GM12878 (cell line): Measurements from ENCODE around the gene INAFM1. TPM values are rescaled to one million over a fixed set of nuclear protein-coding genes. Genes with fewer than 3 reads are reported as not detected.

ENCODE experiments used
- BACH1 ChIP-seq: fragments of 450-650 bp; IDR thresholded peaks from 2 replicates; pipeline ENCODE4 v1.6.1; 2017; ENCODE audit warnings: mild to moderate bottlenecking, borderline replicate concordance
- BHLHE40 ChIP-seq, 2 experiments: fragments of 450-650 bp in 1 of 2; IDR thresholded peaks; 2 replicates each; pipeline ENCODE4 v1.6.1; 2011 to 2017; ENCODE audit warnings: low read depth in 2 of 2, borderline replicate concordance in 1 of 2, improper control_type of control experiment in 1 of 2, low read length in 1 of 2, mild to moderate bottlenecking in 1 of 2
- FOS ChIP-seq: IDR thresholded peaks from 3 replicates; pipeline ENCODE4 v1.6.1; 2011; ENCODE audit warnings: borderline replicate concordance; ENCODE audit not compliant: insufficient read length; ENCODE audit errors: extremely low read depth
- GATAD2B ChIP-seq: fragments of 450-650 bp; conservative IDR thresholded peaks from 2 replicates; pipeline ENCODE4 v1.6.1; 2017; ENCODE audit warnings: low read depth, mild to moderate bottlenecking, moderate library complexity
- MEF2B ChIP-seq: fragments of 450-650 bp; IDR thresholded peaks from 2 replicates; pipeline ENCODE4 v1.6.1; 2018; ENCODE audit warnings: mild to moderate bottlenecking, moderate library complexity; ENCODE audit not compliant: partially characterized antibody, poor library complexity, severe bottlenecking
- NFYA ChIP-seq: IDR thresholded peaks from 2 replicates; pipeline ENCODE4 v1.6.1; 2011; ENCODE audit warnings: low read depth, mild to moderate bottlenecking, low read length, improper control_type of control experiment, borderline replicate concordance
- SMARCA5 ChIP-seq: fragments of 450-650 bp; IDR thresholded peaks from 2 replicates; pipeline ENCODE4 v1.6.1; 2017; ENCODE audit warnings: mild to moderate bottlenecking
- STAT1 ChIP-seq: fragments of 450-650 bp; conservative IDR thresholded peaks from 2 replicates; pipeline ENCODE4 v1.6.1; 2014; ENCODE audit warnings: antibody characterized with exemption, mild to moderate bottlenecking
- ZNF622 ChIP-seq: fragments of 450-650 bp; IDR thresholded peaks from 2 replicates; pipeline ENCODE4 v1.6.1; 2017; ENCODE audit warnings: mild to moderate bottlenecking, inconsistent platforms
- ZSCAN29 ChIP-seq: fragments of 450-650 bp; IDR thresholded peaks from 2 replicates; pipeline ENCODE4 v1.6.1; 2017; ENCODE audit warnings: mild to moderate bottlenecking, moderate library complexity
- polyA plus RNA-seq, 11 experiments: library from polyadenylated mRNA; depleted of rRNA in 4 of 11; unstranded in 6 of 11; stranded (reverse) in 5 of 11; fragments of >200 nt; fragmentation: Nextera tagmentation in 4 of 11; fragmentation: Illumina TruSeq in 1 of 11; extraction: Ambion mirVana in 4 of 11; extraction: Trizol in 1 of 11; gene quantifications; 1 replicate in 1 of 11; 2 replicates in 10 of 11; pipeline versions ENCODE4 v1.2.1 to v1.2.3, GENCODE V29; 2011 to 2016; ENCODE audit warnings: inconsistent platforms in 2 of 11, missing spikeins in 2 of 11, low read depth in 1 of 11
- total RNA-seq, 4 experiments: library from RNA; depleted of rRNA in 3 of 4; stranded (reverse); fragments of >200 nt in 3 of 4; fragmentation: Illumina TruSeq in 1 of 4; extraction: Trizol in 1 of 4; gene quantifications; 2 replicates each; pipeline versions ENCODE4 v1.2.1 to v1.2.3, GENCODE V29; 2013 to 2021
- TF ChIP-seq, protein P1 (sequence below): fragments of 450-650 bp; IDR thresholded peaks from 2 replicates; pipeline ENCODE4 v1.6.1; 2017; ENCODE audit warnings: mild to moderate bottlenecking, low read depth, inconsistent platforms; ENCODE audit not compliant: poor library complexity, severe bottlenecking
- TF ChIP-seq, protein P2 (sequence below): fragments of 450-650 bp; conservative IDR thresholded peaks from 2 replicates; pipeline ENCODE4 v1.6.1; 2017; ENCODE audit warnings: mild to moderate bottlenecking, moderate library complexity
- TF ChIP-seq, protein P3 (sequence below): fragments of 450-650 bp; IDR thresholded peaks from 2 replicates; pipeline ENCODE4 v1.6.1; 2017; ENCODE audit warnings: mild to moderate bottlenecking, moderate library complexity
- TF ChIP-seq, protein P4 (sequence below): IDR thresholded peaks from 2 replicates; pipeline ENCODE4 v1.6.1; 2012; ENCODE audit warnings: low read depth, low read length, improper control_type of control experiment
- TF ChIP-seq, protein P5 (sequence below): IDR thresholded peaks from 2 replicates; pipeline ENCODE4 v1.6.1; 2011; ENCODE audit warnings: mild to moderate bottlenecking, low read depth, low read length, moderate library complexity; ENCODE audit not compliant: insufficient replicate concordance

The INAFM1 gene
- total and polyA plus RNA-seq, 10 of the 15 experiments (the other 5 are each of a cell fraction or from before 2014, with no cell fraction given), result 0.57 to 6.8 (median 1.1) TPM; not detected in 1

DNA sequence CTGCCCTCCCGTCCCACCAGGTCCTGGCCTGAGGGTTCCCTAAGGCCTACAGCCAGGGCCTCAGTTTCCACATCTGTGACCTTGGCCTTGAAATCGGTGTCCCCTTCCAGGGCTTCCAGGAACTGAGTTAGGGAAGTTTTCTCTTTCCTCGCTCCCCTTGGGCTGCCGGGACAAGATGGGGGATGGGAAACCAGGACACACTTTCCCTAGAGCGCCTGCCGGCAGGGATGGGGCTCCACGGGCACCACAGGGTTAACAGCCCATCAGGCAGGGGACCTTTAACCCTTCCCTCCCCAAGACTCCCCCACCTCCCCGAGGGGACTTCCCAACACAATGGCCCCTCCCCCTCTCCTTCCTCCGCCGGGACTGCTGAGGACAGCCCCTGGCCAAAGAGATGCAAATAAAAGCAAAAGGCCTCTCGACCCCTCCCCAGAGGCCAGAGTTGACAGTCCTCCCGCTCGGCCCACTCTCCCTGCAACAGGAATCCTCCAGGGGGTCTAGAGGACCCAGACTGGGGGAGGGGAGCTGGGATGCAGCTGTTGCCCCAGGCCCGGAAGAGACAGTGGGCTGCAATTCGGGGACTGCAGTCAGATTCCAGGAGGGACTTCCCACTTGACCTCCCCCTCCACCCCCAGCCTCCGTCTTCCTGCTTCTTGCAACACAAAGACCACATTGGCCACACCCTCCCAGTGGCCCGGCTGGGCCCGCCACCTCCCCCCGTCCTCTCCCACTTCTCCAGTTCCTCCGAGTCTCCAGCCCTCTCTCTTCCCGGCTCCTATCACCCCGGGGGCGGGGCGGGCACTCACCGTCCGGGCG lies 47.1 kb upstream of the INAFM1 start (continued):
- TF ChIP-seq, protein P1, sequence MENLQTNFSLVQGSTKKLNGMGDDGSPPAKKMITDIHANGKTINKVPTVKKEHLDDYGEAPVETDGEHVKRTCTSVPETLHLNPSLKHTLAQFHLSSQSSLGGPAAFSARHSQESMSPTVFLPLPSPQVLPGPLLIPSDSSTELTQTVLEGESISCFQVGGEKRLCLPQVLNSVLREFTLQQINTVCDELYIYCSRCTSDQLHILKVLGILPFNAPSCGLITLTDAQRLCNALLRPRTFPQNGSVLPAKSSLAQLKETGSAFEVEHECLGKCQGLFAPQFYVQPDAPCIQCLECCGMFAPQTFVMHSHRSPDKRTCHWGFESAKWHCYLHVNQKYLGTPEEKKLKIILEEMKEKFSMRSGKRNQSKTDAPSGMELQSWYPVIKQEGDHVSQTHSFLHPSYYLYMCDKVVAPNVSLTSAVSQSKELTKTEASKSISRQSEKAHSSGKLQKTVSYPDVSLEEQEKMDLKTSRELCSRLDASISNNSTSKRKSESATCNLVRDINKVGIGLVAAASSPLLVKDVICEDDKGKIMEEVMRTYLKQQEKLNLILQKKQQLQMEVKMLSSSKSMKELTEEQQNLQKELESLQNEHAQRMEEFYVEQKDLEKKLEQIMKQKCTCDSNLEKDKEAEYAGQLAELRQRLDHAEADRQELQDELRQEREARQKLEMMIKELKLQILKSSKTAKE, result no peak
- TF ChIP-seq, protein P2, sequence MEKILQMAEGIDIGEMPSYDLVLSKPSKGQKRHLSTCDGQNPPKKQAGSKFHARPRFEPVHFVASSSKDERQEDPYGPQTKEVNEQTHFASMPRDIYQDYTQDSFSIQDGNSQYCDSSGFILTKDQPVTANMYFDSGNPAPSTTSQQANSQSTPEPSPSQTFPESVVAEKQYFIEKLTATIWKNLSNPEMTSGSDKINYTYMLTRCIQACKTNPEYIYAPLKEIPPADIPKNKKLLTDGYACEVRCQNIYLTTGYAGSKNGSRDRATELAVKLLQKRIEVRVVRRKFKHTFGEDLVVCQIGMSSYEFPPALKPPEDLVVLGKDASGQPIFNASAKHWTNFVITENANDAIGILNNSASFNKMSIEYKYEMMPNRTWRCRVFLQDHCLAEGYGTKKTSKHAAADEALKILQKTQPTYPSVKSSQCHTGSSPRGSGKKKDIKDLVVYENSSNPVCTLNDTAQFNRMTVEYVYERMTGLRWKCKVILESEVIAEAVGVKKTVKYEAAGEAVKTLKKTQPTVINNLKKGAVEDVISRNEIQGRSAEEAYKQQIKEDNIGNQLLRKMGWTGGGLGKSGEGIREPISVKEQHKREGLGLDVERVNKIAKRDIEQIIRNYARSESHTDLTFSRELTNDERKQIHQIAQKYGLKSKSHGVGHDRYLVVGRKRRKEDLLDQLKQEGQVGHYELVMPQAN, result peak; percentile 50
- TF ChIP-seq GATAD2B (peak; percentile 43; the same call in 1 of the 2 replicates), STAT1 (no peak), SMARCA5 (peak; percentile 94), FOS (no peak), BACH1 (peak; percentile 36; the same call in 1 of the 2 replicates), ZSCAN29 (no peak), BHLHE40 (IDR thresholded peaks at IDR 0.05; ENCODE audit: borderline replicate concordance in 1 of 2, low read depth in 2 of 2, low read length in 1 of 2) (0 out of 4 replicates have a peak, but pooled peaks of 1 of the 2 experiments have one; percentile 4), ZNF622 (no peak), NFYA (no peak), MEF2B (peak; percentile 68)
- TF ChIP-seq, protein P3, sequence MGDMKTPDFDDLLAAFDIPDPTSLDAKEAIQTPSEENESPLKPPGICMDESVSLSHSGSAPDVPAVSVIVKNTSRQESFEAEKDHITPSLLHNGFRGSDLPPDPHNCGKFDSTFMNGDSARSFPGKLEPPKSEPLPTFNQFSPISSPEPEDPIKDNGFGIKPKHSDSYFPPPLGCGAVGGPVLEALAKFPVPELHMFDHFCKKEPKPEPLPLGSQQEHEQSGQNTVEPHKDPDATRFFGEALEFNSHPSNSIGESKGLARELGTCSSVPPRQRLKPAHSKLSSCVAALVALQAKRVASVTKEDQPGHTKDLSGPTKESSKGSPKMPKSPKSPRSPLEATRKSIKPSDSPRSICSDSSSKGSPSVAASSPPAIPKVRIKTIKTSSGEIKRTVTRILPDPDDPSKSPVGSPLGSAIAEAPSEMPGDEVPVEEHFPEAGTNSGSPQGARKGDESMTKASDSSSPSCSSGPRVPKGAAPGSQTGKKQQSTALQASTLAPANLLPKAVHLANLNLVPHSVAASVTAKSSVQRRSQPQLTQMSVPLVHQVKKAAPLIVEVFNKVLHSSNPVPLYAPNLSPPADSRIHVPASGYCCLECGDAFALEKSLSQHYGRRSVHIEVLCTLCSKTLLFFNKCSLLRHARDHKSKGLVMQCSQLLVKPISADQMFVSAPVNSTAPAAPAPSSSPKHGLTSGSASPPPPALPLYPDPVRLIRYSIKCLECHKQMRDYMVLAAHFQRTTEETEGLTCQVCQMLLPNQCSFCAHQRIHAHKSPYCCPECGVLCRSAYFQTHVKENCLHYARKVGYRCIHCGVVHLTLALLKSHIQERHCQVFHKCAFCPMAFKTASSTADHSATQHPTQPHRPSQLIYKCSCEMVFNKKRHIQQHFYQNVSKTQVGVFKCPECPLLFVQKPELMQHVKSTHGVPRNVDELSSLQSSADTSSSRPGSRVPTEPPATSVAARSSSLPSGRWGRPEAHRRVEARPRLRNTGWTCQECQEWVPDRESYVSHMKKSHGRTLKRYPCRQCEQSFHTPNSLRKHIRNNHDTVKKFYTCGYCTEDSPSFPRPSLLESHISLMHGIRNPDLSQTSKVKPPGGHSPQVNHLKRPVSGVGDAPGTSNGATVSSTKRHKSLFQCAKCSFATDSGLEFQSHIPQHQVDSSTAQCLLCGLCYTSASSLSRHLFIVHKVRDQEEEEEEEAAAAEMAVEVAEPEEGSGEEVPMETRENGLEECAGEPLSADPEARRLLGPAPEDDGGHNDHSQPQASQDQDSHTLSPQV, result no peak
- TF ChIP-seq, protein P4, sequence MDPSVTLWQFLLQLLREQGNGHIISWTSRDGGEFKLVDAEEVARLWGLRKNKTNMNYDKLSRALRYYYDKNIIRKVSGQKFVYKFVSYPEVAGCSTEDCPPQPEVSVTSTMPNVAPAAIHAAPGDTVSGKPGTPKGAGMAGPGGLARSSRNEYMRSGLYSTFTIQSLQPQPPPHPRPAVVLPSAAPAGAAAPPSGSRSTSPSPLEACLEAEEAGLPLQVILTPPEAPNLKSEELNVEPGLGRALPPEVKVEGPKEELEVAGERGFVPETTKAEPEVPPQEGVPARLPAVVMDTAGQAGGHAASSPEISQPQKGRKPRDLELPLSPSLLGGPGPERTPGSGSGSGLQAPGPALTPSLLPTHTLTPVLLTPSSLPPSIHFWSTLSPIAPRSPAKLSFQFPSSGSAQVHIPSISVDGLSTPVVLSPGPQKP, result no peak
- TF ChIP-seq, protein P5, sequence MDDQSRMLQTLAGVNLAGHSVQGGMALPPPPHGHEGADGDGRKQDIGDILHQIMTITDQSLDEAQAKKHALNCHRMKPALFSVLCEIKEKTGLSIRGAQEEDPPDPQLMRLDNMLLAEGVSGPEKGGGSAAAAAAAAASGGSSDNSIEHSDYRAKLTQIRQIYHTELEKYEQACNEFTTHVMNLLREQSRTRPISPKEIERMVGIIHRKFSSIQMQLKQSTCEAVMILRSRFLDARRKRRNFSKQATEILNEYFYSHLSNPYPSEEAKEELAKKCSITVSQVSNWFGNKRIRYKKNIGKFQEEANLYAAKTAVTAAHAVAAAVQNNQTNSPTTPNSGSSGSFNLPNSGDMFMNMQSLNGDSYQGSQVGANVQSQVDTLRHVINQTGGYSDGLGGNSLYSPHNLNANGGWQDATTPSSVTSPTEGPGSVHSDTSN, result no peak
